ES-I3 (cell line): Measurements from ENCODE around the gene CD79B.
"Not testable (repeated sequence)": the region's sequence is repeated elsewhere in the genome, so short reads cannot be mapped to it uniquely, and the experiment has no call there.

Source experiments
- H3K36me3 ChIP-seq: 2 replicates; pipeline ENCODE4 v1.6.1; 2013; ENCODE audit warnings: mild to moderate bottlenecking, low read length, control low read depth, moderate library complexity; ENCODE audit not compliant: insufficient read depth
- H3K4me1 ChIP-seq: 2 replicates; pipeline ENCODE4 v1.6.1; 2013; ENCODE audit warnings: mild to moderate bottlenecking, control low read depth, low read length; ENCODE audit not compliant: insufficient read depth
- H3K9ac ChIP-seq: 2 replicates; pipeline ENCODE4 v1.6.1; 2013; ENCODE audit warnings: low read depth, mild to moderate bottlenecking, low read length, moderate library complexity
- H3K9me3 ChIP-seq: 2 replicates; pipeline ENCODE4 v1.6.1; 2013; ENCODE audit warnings: mild to moderate bottlenecking, low read length, moderate library complexity; ENCODE audit not compliant: control insufficient read depth, insufficient read depth

The CD79B gene

GRCh38 chr17:63917646-63918045, 14.5 kb downstream of the CD79B start:
- no peaks in the 10 kb centered on the region for H3K4me1 ChIP-seq
- H3K9me3 ChIP-seq: no peaks in the 10 kb centered on the region
- no peaks in the 10 kb centered on the region for H3K36me3 ChIP-seq
- H3K9ac ChIP-seq: peak overlapping the region; percentile 24; the same call in 1 of the 2 replicates

- H3K9ac ChIP-seq, H3K9me3 ChIP-seq, H3K4me1 ChIP-seq, H3K36me3 ChIP-seq: not testable (repeated sequence)
Measured at GRCh38 chr17:63917206-63917605, 14.9 kb downstream of the CD79B start.

- no peaks in the 10 kb centered on the region for H3K9me3 ChIP-seq
- H3K36me3 ChIP-seq: no peaks in the 10 kb centered on the region
- no peak overlapping the region for H3K9ac ChIP-seq
- H3K4me1 ChIP-seq: no peaks in the 10 kb centered on the region
Measured at GRCh38 chr17:63916566-63917185, 15.5 kb downstream of the CD79B start.

GRCh38 chr17:63915753-63916152, 16.4 kb downstream of the CD79B start:
- H3K9me3 ChIP-seq, H3K4me1 ChIP-seq, H3K9ac ChIP-seq, H3K36me3 ChIP-seq: not testable (repeated sequence)

GRCh38 chr17:63914471-63914870, 17.7 kb downstream of the CD79B start:
- H3K4me1 ChIP-seq: 0 out of 2 replicates have a peak, but pooled peaks cover 7% of the 10 kb centered on the region
- no peak overlapping the region for H3K9ac ChIP-seq
- H3K36me3 ChIP-seq: no peaks in the 10 kb centered on the region
- H3K9me3 ChIP-seq: no peaks in the 10 kb centered on the region

- H3K36me3 ChIP-seq: no peaks in the 10 kb centered on the region
- H3K4me1 ChIP-seq: 0 out of 2 replicates have a peak, but pooled peaks cover 7% of the 10 kb centered on the region
- H3K9ac ChIP-seq: no peak overlapping the region
- no peaks in the 10 kb centered on the region for H3K9me3 ChIP-seq
Measured at GRCh38 chr17:63911657-63912100, 20.5 kb downstream of the CD79B start.

GRCh38 chr17:63911041-63911635, 21.0 kb downstream of the CD79B start, which contains the start of gene CSHL1:
CSHL1 (minus strand) TSS chr17:63911258; CDS start chr17:63911196, 62 bp downstream.
- Histone ChIP-seq H3K36me3 (no peaks in the 10 kb centered on the region), H3K4me1 (0 out of 2 replicates have a peak, but pooled peaks cover 7% of the 10 kb centered on the region)

GRCh38 chr17:63910096-63910495, 22.0 kb downstream of the CD79B start:
- Histone ChIP-seq H3K9me3 (no peaks in the 10 kb centered on the region), H3K4me1 (0 out of 2 replicates have a peak, but pooled peaks cover 7% of the 10 kb centered on the region), H3K36me3 (no peaks in the 10 kb centered on the region), H3K9ac (no peak overlapping the region)

More at GRCh38 chr17:63911041-63911635, 21.0 kb downstream of the CD79B start, which contains the start of gene CSHL1:
- Histone ChIP-seq H3K9me3 (no peaks in the 10 kb centered on the region), H3K9ac (no peak within 1 kb of the TSS)

GRCh38 chr17:63909586-63909985, 22.5 kb downstream of the CD79B start:
- H3K4me1 ChIP-seq, H3K9me3 ChIP-seq, H3K9ac ChIP-seq, H3K36me3 ChIP-seq: not testable (repeated sequence)

GRCh38 chr17:63907161-63907778, 24.9 kb downstream of the CD79B start:
- H3K36me3 ChIP-seq, H3K4me1 ChIP-seq, H3K9me3 ChIP-seq, H3K9ac ChIP-seq: not testable (repeated sequence)

- not testable (repeated sequence) for H3K36me3 ChIP-seq, H3K9me3 ChIP-seq, H3K9ac ChIP-seq, H3K4me1 ChIP-seq
Measured at GRCh38 chr17:63904796-63905195, 27.3 kb downstream of the CD79B start.

- not testable (repeated sequence) for H3K36me3 ChIP-seq, H3K9me3 ChIP-seq, H3K9ac ChIP-seq, H3K4me1 ChIP-seq
Measured at GRCh38 chr17:63903787-63904201, 28.3 kb downstream of the CD79B start.

- H3K9me3 ChIP-seq, H3K9ac ChIP-seq: not testable (repeated sequence)
Measured at GRCh38 chr17:63901971-63902370, 30.2 kb downstream of the CD79B start.

GRCh38 chr17:63898899-63899798, 33.0 kb downstream of the CD79B start:
- H3K4me1 ChIP-seq, H3K9ac ChIP-seq, H3K36me3 ChIP-seq, H3K9me3 ChIP-seq: not testable (repeated sequence)

More at GRCh38 chr17:63901971-63902370, 30.2 kb downstream of the CD79B start:
- not testable (repeated sequence) for H3K36me3 ChIP-seq, H3K4me1 ChIP-seq
